GM21576 (cell line): ENCODE results near the gene RBM39.
"Not testable (repeated sequence)": the region's sequence is repeated elsewhere in the genome, so short reads cannot be mapped to it uniquely, and the experiment has no call there.

Experiments used
- ATAC-seq: cut with Tn5 transposase; IDR thresholded peaks from one replicate; pipeline ENCODE4 v1.9.1; 2021; ENCODE audit warnings: mild to moderate bottlenecking, moderate library complexity; ENCODE audit not compliant: unreplicated experiment

The RBM39 gene

GRCh38 chr20:35756404-35756803 lies 14.3 kb upstream of the RBM39 start:
- ATAC-seq, result no peak

- ATAC-seq, result no peak
Measured at GRCh38 chr20:35750611-35751010, 8.6 kb upstream of the RBM39 start.

GRCh38 chr20:35744492-35744841 lies 2.4 kb upstream of the RBM39 start:
- not testable (repeated sequence) for ATAC-seq

- ATAC-seq, result no peak
Measured at GRCh38 chr20:35743693-35744491, 1.8 kb upstream of the RBM39 start.

GRCh38 chr20:35742741-35743523 lies 872 bp upstream of the RBM39 start:
- ATAC-seq, result no peak

- no peak for ATAC-seq
Measured at GRCh38 chr20:35739294-35740163, 2.5 kb downstream of the RBM39 start.

- no peak for ATAC-seq
Measured at GRCh38 chr20:35738410-35739179, 3.5 kb downstream of the RBM39 start.

- ATAC-seq, result no peak
Measured at GRCh38 chr20:35737865-35738333, 4.2 kb downstream of the RBM39 start.

- no peak for ATAC-seq
Measured at GRCh38 chr20:35735826-35736470, 6.1 kb downstream of the RBM39 start.

- ATAC-seq, result no peak
Measured at GRCh38 chr20:35734777-35735649, 7.0 kb downstream of the RBM39 start.

- ATAC-seq, result no peak
Measured at GRCh38 chr20:35734374-35734773, 7.7 kb downstream of the RBM39 start.

- no peak for ATAC-seq
Measured at GRCh38 chr20:35732644-35732982, 9.4 kb downstream of the RBM39 start.

- ATAC-seq, result no peak
Measured at GRCh38 chr20:35731862-35732643, 10.0 kb downstream of the RBM39 start.

GRCh38 chr20:35731469-35731788 lies 10.6 kb downstream of the RBM39 start:
- ATAC-seq, result no peak

GRCh38 chr20:35730583-35731468 lies 11.2 kb downstream of the RBM39 start:
- no peak for ATAC-seq

- ATAC-seq, result no peak
Measured at GRCh38 chr20:35729836-35730582, 12.1 kb downstream of the RBM39 start.

- no peak for ATAC-seq
Measured at GRCh38 chr20:35729283-35729807, 12.7 kb downstream of the RBM39 start.
